ENCODE measurements around the gene ODAD2.

The ODAD2 gene

DNA sequence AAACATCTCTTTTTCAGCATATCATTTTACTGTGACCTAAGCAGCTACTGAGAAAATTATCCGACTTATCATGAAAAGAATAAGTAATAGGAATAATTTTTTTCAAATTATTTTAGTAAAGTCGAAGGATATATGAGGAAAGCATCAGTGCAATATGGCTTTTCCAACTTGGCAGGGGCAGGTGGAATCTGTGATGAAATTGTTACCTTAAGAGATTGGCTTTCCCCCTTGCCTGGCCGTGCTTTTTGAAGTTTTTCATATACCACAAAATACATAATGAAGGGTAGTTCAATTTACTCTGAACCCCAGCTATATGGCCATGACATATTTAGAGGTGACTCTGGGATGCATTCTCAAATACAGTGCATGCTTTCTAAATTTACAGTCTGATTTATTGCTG, 166.1 kb downstream of the ODAD2 start:
- H3K4me3 ChIP-seq (ENCODE audit: low read depth, low read length), result no peak overlapping the region
- TF ChIP-seq, protein P1, sequence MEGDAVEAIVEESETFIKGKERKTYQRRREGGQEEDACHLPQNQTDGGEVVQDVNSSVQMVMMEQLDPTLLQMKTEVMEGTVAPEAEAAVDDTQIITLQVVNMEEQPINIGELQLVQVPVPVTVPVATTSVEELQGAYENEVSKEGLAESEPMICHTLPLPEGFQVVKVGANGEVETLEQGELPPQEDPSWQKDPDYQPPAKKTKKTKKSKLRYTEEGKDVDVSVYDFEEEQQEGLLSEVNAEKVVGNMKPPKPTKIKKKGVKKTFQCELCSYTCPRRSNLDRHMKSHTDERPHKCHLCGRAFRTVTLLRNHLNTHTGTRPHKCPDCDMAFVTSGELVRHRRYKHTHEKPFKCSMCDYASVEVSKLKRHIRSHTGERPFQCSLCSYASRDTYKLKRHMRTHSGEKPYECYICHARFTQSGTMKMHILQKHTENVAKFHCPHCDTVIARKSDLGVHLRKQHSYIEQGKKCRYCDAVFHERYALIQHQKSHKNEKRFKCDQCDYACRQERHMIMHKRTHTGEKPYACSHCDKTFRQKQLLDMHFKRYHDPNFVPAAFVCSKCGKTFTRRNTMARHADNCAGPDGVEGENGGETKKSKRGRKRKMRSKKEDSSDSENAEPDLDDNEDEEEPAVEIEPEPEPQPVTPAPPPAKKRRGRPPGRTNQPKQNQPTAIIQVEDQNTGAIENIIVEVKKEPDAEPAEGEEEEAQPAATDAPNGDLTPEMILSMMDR (IDR thresholded peaks at IDR 0.05; ENCODE audit: low read depth, low read length, missing control alignments), result no peak
- in situ Hi-C loops (cut with HindIII; ENCODE audit: low sequenced_read_pairs), result no loop called here
- DNase-seq (ENCODE audit: low read depth), result no peak

- DNase-seq (ENCODE audit: low read depth), result no peak
- TF ChIP-seq, protein P1 (IDR thresholded peaks at IDR 0.05; ENCODE audit: low read depth, low read length, missing control alignments), result no peak
- in situ Hi-C loops (cut with HindIII; ENCODE audit: low sequenced_read_pairs), result no loop called here
- H3K4me3 ChIP-seq (ENCODE audit: low read depth, low read length), result no peak overlapping the region
These were observed 172.5 kb downstream of the ODAD2 start for GRCh38 chr10:27826369-27826768.

DNA sequence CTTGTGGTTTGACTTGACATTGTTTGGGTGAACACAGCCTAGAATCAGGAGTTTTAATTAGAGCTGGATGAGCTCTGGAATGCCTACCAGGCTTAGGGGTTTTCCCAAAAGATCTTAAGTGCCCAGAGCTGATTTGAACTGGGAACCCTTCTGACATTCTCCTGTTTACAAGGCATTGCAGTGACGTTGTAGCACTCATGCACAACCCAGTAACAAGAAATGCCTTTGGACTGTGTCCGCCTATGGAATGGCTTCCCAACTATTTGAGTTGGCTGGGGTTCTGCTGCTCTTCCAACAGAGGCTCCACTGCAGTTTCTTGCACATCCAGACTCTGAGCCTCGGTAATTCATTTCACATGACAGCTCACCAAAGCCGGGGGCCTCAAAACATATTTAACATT, 176.6 kb downstream of the ODAD2 start:
- in situ Hi-C loops (cut with HindIII; ENCODE audit: low sequenced_read_pairs), result no loop called here

GRCh38 chr10:27820637-27821036, 178.2 kb downstream of the ODAD2 start:
- TF ChIP-seq, protein P1 (IDR thresholded peaks at IDR 0.05; ENCODE audit: low read depth, low read length, missing control alignments), result no peak
- in situ Hi-C loops (cut with HindIII; ENCODE audit: low sequenced_read_pairs), result no loop called here
- H3K4me3 ChIP-seq (ENCODE audit: low read depth, low read length), result no peak overlapping the region
- DNase-seq (ENCODE audit: low read depth), result no peak

More for the DNA sequence above, 176.6 kb downstream of the ODAD2 start:
- no peak overlapping the region for H3K4me3 ChIP-seq (ENCODE audit: low read depth, low read length)
- DNase-seq (ENCODE audit: low read depth), result no peak
- TF ChIP-seq, protein P1 (IDR thresholded peaks at IDR 0.05; ENCODE audit: low read depth, low read length, missing control alignments), result no peak

- H3K4me3 ChIP-seq (ENCODE audit: low read depth, low read length), result no peak overlapping the region
- peak; percentile 60 for DNase-seq (ENCODE audit: low read depth)
- TF ChIP-seq, protein P1 (IDR thresholded peaks at IDR 0.05; ENCODE audit: low read depth, low read length, missing control alignments), result no peak
- in situ Hi-C loops (cut with HindIII; ENCODE audit: low sequenced_read_pairs), result no loop called here
These were observed 178.9 kb downstream of the ODAD2 start for GRCh38 chr10:27819781-27820531.

- TF ChIP-seq, protein P1 (IDR thresholded peaks at IDR 0.05; ENCODE audit: low read depth, low read length, missing control alignments), result no peak
- H3K4me3 ChIP-seq (ENCODE audit: low read depth, low read length), result no peak overlapping the region
- in situ Hi-C loops (cut with HindIII; ENCODE audit: low sequenced_read_pairs), result no loop called here
- DNase-seq (ENCODE audit: low read depth), result no peak
These were observed 182.6 kb downstream of the ODAD2 start for GRCh38 chr10:27816320-27816719.
